HepG2 (cell line): ENCODE data around the gene MCU. TPM values are rescaled to one million over a fixed set of nuclear protein-coding genes. Genes with fewer than 3 reads are reported as not detected.

Experiments used
- CCAR2 ChIP-seq: fragments of 200-400 bp; formaldehyde crosslinking; optimal IDR thresholded peaks from 2 replicates; pipeline ENCODE3; 2018; ENCODE audit warnings: low read depth, mild to moderate bottlenecking, low read length, moderate library complexity
- DNMT1 ChIP-seq: sonication (generic); formaldehyde crosslinking; IDR thresholded peaks from 2 replicates; pipeline ENCODE4 v1.5.1; 2020; ENCODE audit warnings: mild to moderate bottlenecking, missing genetic modification reagents
- GZF1 ChIP-seq: sonication (generic); formaldehyde crosslinking; IDR thresholded peaks from 2 replicates; pipeline ENCODE4 v1.5.1; 2020; ENCODE audit warnings: mild to moderate bottlenecking, missing genetic modification reagents
- HES4 ChIP-seq: sonication (generic); formaldehyde crosslinking; IDR thresholded peaks from 2 replicates; pipeline ENCODE4 v1.9.0; 2021; ENCODE audit warnings: mild to moderate bottlenecking, missing genetic modification reagents, borderline replicate concordance
- HMG20B ChIP-seq: conservative IDR thresholded peaks from 2 replicates; pipeline ENCODE4 v1.6.1; 2016; ENCODE audit warnings: missing genetic modification reagents, missing compliant biosample characterization
- HNRNPK ChIP-seq: fragments of 200-400 bp; formaldehyde crosslinking; IDR thresholded peaks from 2 replicates; pipeline ENCODE4 v1.6.1; 2018; ENCODE audit warnings: low read length, low read depth, moderate library complexity, mild to moderate bottlenecking; ENCODE audit not compliant: poor library complexity, severe bottlenecking
- MIER2 ChIP-seq: IDR thresholded peaks from 2 replicates; pipeline ENCODE4 v1.6.1; 2016; ENCODE audit warnings: missing biosample characterization, missing genetic modification reagents
- MTF2 ChIP-seq: sonication (generic); formaldehyde crosslinking; IDR thresholded peaks from 2 replicates; pipeline ENCODE4 v1.5.0; 2020; ENCODE audit warnings: missing genetic modification reagents, borderline replicate concordance
- NFATC3 ChIP-seq: sonication (generic); formaldehyde crosslinking; IDR thresholded peaks from 2 replicates; pipeline ENCODE4 v1.5.1; 2020; ENCODE audit warnings: mild to moderate bottlenecking, missing genetic modification reagents
- SP140L ChIP-seq: sonication (generic); formaldehyde crosslinking; IDR thresholded peaks from 2 replicates; pipeline ENCODE4 v1.4.0; 2020; ENCODE audit warnings: missing genetic modification reagents, borderline replicate concordance
- SRSF4 ChIP-seq: fragments of 200-400 bp; formaldehyde crosslinking; IDR thresholded peaks from one replicate; pipeline ENCODE4 v1.6.1; 2018; ENCODE audit warnings: mild to moderate bottlenecking, low read depth, low read length, moderate library complexity; ENCODE audit not compliant: poor library complexity, severe bottlenecking
- THYN1 ChIP-seq: sonication (generic); formaldehyde crosslinking; IDR thresholded peaks from 2 replicates; pipeline ENCODE4 v1.8.1; 2023; ENCODE audit warnings: low read depth, mild to moderate bottlenecking, moderate library complexity, missing genetic modification reagents, borderline replicate concordance
- TSC22D2 ChIP-seq: sonication (generic); formaldehyde crosslinking; IDR thresholded peaks from 2 replicates; pipeline ENCODE4 v1.5.1; 2020; ENCODE audit warnings: missing genetic modification reagents, mild to moderate bottlenecking, borderline replicate concordance
- ZNF207 ChIP-seq: fragments of 450-650 bp; IDR thresholded peaks from 2 replicates; pipeline ENCODE4 v1.6.1; 2016; ENCODE audit warnings: antibody characterized with exemption, borderline replicate concordance
- ZNF24 ChIP-seq: fragments of 450-650 bp; IDR thresholded peaks from 2 replicates; pipeline ENCODE4 v1.6.1; 2017; ENCODE audit warnings: antibody characterized with exemption, mild to moderate bottlenecking
- ZNF30 ChIP-seq: sonication (generic); formaldehyde crosslinking; IDR thresholded peaks from 2 replicates; pipeline ENCODE4 v1.5.0; 2020; ENCODE audit warnings: mild to moderate bottlenecking, missing genetic modification reagents
- ZNF317 ChIP-seq: sonication (generic); formaldehyde crosslinking; IDR thresholded peaks from 2 replicates; pipeline ENCODE4 v1.5.0; 2020; ENCODE audit warnings: mild to moderate bottlenecking, missing genetic modification reagents
- ZNF629 ChIP-seq: sonication (generic); formaldehyde crosslinking; conservative IDR thresholded peaks from 2 replicates; pipeline ENCODE4 v1.5.0; 2020; ENCODE audit warnings: missing genetic modification reagents
- ZNF761 ChIP-seq: sonication (generic); formaldehyde crosslinking; conservative IDR thresholded peaks from 2 replicates; pipeline ENCODE4 v1.4.0; 2020; ENCODE audit warnings: mild to moderate bottlenecking, missing genetic modification reagents
- polyA plus RNA-seq, 8 experiments: library from polyadenylated mRNA; depleted of rRNA in 3 of 8; stranded (reverse) in 7 of 8; unstranded in 1 of 8; fragments of >200 nt; fragmentation: Illumina TruSeq in 4 of 8; extraction: Trizol in 4 of 8; gene quantifications; 2 replicates each; pipeline versions ENCODE4 v1.2.1 to v1.2.3, GENCODE V29; 2011 to 2016; ENCODE audit warnings: low read depth in 4 of 8, missing spikeins in 1 of 8, mixed read lengths in 1 of 8; ENCODE audit not compliant: insufficient read depth in 1 of 8
- total RNA-seq, 5 experiments: library from RNA; depleted of rRNA; stranded (reverse); fragments of >200 nt; fragmentation: Illumina TruSeq; extraction: Trizol; gene quantifications; 2 replicates each; pipeline ENCODE4 v1.2.3, GENCODE V29; 2016; ENCODE audit warnings: low read depth in 1 of 5
- TF ChIP-seq, protein P1 (sequence below): sonication (generic); formaldehyde crosslinking; IDR thresholded peaks from 2 replicates; pipeline ENCODE4 v1.8.1; 2023; ENCODE audit warnings: mild to moderate bottlenecking, inconsistent platforms, moderate library complexity, missing genetic modification reagents, borderline replicate concordance
- TF ChIP-seq, protein P2 (sequence below): sonication (generic); formaldehyde crosslinking; IDR thresholded peaks from 2 replicates; pipeline ENCODE4 v1.5.1; 2020; ENCODE audit warnings: mild to moderate bottlenecking, moderate library complexity, missing genetic modification reagents
- TF ChIP-seq, protein P3 (sequence below): sonication (generic); formaldehyde crosslinking; conservative IDR thresholded peaks from 2 replicates; pipeline ENCODE4 v1.8.0; 2022; ENCODE audit warnings: missing genetic modification reagents
- TF ChIP-seq, protein P4 (sequence below): conservative IDR thresholded peaks from 2 replicates; pipeline ENCODE4 v1.6.1; 2018; ENCODE audit warnings: missing genetic modification reagents

MCU gene
- total and polyA plus RNA-seq, 2 of the 13 experiments (the other 11 are each of a cell fraction or from before 2014, with no cell fraction given), result 25.9 to 64.5 TPM

DNA sequence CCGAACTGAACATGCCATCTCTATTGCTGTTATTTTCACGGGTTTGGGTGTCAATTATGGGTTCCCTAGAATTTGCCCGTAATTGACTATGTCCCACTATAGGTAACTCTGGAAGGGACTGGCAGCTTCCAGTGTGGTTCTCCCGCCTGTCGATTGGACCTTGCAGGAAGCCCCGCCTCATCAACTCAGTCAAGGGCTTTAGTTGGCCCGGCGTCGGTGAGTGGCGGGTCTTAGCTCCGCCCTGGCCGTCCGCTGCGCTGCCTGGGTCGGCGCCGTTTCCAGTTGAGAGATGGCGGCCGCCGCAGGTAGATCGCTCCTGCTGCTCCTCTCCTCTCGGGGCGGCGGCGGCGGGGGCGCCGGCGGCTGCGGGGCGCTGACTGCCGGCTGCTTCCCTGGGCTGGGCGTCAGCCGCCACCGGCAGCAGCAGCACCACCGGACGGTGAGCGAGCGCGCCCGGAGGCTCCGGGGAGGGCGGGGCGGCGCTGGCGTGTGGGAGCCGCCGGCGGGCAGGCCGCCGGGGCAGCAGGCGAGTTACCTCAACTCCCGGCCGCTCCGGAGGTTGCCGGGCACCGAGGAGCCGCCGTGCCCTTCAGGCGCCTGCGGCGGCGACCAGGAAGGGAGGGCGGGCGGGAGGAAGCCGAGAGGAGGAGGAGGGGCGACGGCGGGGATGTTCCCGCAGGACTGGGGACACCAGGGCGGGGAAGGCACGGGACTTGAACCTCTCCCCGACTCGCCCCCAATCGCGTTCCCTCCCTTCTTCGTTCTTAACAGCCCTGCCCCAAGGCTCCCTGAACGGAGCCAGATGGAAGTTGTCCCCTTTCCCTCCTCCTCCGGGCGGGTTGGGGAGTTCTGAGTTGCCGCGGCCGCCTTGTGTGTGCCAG is at the start of gene MCU (continued):
- no peak for TF ChIP-seq SRSF4
- TF ChIP-seq, protein P1, sequence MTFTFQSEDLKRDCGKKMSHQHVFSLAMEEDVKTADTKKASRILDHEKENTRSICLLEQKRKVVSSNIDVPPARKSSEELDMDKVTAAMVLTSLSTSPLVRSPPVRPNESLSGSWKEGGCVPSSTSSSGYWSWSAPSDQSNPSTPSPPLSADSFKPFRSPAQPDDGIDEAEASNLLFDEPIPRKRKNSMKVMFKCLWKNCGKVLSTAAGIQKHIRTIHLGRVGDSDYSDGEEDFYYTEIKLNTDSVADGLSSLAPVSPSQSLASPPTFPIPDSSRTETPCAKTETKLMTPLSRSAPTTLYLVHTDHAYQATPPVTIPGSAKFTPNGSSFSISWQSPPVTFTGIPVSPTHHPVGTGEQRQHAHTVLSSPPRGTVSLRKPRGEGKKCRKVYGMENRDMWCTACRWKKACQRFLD (CRISPR knock-in tag), result no peak
- TF ChIP-seq TSC22D2, result peak; percentile 70; the same call in 1 of the 2 replicates
- no peak for TF ChIP-seq ZNF317 (CRISPR knock-in tag)
- TF ChIP-seq ZNF761 (CRISPR knock-in tag), result no peak
- no peak for TF ChIP-seq HMG20B (CRISPR knock-in tag)
- no peak for TF ChIP-seq MTF2 (CRISPR knock-in tag)
- TF ChIP-seq, protein P2, sequence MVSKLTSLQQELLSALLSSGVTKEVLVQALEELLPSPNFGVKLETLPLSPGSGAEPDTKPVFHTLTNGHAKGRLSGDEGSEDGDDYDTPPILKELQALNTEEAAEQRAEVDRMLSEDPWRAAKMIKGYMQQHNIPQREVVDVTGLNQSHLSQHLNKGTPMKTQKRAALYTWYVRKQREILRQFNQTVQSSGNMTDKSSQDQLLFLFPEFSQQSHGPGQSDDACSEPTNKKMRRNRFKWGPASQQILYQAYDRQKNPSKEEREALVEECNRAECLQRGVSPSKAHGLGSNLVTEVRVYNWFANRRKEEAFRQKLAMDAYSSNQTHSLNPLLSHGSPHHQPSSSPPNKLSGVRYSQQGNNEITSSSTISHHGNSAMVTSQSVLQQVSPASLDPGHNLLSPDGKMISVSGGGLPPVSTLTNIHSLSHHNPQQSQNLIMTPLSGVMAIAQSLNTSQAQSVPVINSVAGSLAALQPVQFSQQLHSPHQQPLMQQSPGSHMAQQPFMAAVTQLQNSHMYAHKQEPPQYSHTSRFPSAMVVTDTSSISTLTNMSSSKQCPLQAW, result no peak
- no peak for TF ChIP-seq SP140L (CRISPR knock-in tag)
- no peak for TF ChIP-seq CCAR2
- no peak for TF ChIP-seq ZNF629 (CRISPR knock-in tag)
- TF ChIP-seq ZNF30, result no peak
- TF ChIP-seq, protein P3, sequence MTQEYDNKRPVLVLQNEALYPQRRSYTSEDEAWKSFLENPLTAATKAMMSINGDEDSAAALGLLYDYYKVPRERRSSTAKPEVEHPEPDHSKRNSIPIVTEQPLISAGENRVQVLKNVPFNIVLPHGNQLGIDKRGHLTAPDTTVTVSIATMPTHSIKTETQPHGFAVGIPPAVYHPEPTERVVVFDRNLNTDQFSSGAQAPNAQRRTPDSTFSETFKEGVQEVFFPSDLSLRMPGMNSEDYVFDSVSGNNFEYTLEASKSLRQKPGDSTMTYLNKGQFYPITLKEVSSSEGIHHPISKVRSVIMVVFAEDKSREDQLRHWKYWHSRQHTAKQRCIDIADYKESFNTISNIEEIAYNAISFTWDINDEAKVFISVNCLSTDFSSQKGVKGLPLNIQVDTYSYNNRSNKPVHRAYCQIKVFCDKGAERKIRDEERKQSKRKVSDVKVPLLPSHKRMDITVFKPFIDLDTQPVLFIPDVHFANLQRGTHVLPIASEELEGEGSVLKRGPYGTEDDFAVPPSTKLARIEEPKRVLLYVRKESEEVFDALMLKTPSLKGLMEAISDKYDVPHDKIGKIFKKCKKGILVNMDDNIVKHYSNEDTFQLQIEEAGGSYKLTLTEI (CRISPR knock-in tag), result no peak
- peak; percentile 83; the same call in 1 of the 2 replicates for TF ChIP-seq HES4 (CRISPR knock-in tag)
- TF ChIP-seq NFATC3, result no peak
- TF ChIP-seq ZNF24, result no peak
- TF ChIP-seq THYN1 (CRISPR knock-in tag), result no peak
- TF ChIP-seq, protein P4, sequence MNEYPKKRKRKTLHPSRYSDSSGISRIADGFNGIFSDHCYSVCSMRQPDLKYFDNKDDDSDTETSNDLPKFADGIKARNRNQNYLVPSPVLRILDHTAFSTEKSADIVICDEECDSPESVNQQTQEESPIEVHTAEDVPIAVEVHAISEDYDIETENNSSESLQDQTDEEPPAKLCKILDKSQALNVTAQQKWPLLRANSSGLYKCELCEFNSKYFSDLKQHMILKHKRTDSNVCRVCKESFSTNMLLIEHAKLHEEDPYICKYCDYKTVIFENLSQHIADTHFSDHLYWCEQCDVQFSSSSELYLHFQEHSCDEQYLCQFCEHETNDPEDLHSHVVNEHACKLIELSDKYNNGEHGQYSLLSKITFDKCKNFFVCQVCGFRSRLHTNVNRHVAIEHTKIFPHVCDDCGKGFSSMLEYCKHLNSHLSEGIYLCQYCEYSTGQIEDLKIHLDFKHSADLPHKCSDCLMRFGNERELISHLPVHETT (CRISPR knock-in tag), result 0 out of 2 replicates have a peak, but pooled peaks have one; percentile 32
- TF ChIP-seq ZNF207, result no peak
- TF ChIP-seq DNMT1 (CRISPR knock-in tag), result no peak
- no peak for TF ChIP-seq HNRNPK
- TF ChIP-seq GZF1 (CRISPR knock-in tag), result no peak
- no peak for TF ChIP-seq MIER2 (CRISPR knock-in tag)
